Uterine smooth muscle cell (primary cell): ENCODE measurements around the gene GUCA1A. TPM values are rescaled to one million over a fixed set of nuclear protein-coding genes. Genes with fewer than 3 reads are reported as not detected.

Experiments used
- total RNA-seq: library from RNA; depleted of rRNA; stranded (reverse); fragments of >200 nt; gene quantifications from 2 replicates; pipeline ENCODE4 v1.2.3, GENCODE V29; 2014

GUCA1A gene
- not detected in 2 replicates for total RNA-seq

GRCh38 chr6:42173101-42173500 is at the start of gene GUCA1A:
Gene GUCA1A (plus strand): TSS chr6:42173364. CDS start chr6:42173614, 250 bp downstream.

GRCh38 chr6:42142118-42142835 is 30.9 kb upstream of the GUCA1A start, which contains the start of gene C6orf132:
Gene C6orf132 (minus strand): TSS chr6:42142620. CDS start chr6:42142444, 176 bp downstream.

GRCh38 chr6:42217519-42218367 is 44.6 kb downstream of the GUCA1A start, which contains the start of gene MRPS10:
Gene MRPS10 (minus strand): TSS chr6:42217861. CDS start chr6:42217849, 12 bp downstream.

Other genes starting within 250 kb of the GUCA1A start
- gene CCND3, start 231.6 kb upstream of the GUCA1A start, total RNA-seq, result 13.2 and 26.9 TPM in 2 replicates
- gene TAF8, start 122.8 kb upstream of the GUCA1A start, total RNA-seq, result 15.2 and 18.8 TPM in 2 replicates
- 1.00 and 1.5 TPM in 2 replicates for gene C6orf132, start 30.7 kb upstream of the GUCA1A start, total RNA-seq
- gene GUCA1B, start 21.6 kb downstream of the GUCA1A start, total RNA-seq, result 0.12 and 0.44 TPM in 2 replicates
- gene MRPS10, start 44.5 kb downstream of the GUCA1A start, total RNA-seq, result 49.0 and 75.7 TPM in 2 replicates